Fibroblast of lung (primary cell): Measurements from ENCODE around the gene KIAA1217.

Experiments used
- EZH2 ChIP-seq: IDR thresholded peaks from 2 replicates; pipeline ENCODE4 v1.5.1; 2012; ENCODE audit warnings: low read length, control low read depth, mild to moderate bottlenecking; ENCODE audit errors: missing control alignments
- TF ChIP-seq, protein P1 (sequence below), 2 donors: IDR thresholded peaks in 1 of 2; conservative IDR thresholded peaks in 1 of 2; 1 replicate in 1 of 2; 2 replicates in 1 of 2; pipeline ENCODE4 v1.5.1; 2011 to 2012; ENCODE audit warnings: low read length in 2 of 2, control low read depth in 1 of 2, inconsistent platforms in 1 of 2, low read depth in 1 of 2, mild to moderate bottlenecking in 1 of 2

DNA sequence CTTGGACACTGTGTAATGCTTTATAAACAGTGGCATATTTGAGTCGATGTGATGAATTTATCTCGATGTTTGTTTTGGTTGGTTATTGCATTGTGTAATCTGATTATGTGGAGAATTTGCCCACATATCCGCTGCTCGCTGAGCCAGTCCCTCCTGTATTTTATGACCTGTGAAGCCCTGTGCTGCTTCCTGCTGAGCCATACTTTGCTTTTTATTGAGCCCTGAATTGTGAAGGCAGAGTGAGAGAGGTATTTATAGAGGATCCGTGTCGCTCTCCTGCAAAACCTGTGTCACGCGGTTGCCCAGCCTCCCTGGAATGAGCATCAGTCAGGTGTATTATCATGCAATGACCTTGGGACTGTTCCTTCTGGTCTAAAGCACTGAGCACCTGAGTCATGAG lies 261.1 kb downstream of the KIAA1217 start:
- TF ChIP-seq, protein P1, sequence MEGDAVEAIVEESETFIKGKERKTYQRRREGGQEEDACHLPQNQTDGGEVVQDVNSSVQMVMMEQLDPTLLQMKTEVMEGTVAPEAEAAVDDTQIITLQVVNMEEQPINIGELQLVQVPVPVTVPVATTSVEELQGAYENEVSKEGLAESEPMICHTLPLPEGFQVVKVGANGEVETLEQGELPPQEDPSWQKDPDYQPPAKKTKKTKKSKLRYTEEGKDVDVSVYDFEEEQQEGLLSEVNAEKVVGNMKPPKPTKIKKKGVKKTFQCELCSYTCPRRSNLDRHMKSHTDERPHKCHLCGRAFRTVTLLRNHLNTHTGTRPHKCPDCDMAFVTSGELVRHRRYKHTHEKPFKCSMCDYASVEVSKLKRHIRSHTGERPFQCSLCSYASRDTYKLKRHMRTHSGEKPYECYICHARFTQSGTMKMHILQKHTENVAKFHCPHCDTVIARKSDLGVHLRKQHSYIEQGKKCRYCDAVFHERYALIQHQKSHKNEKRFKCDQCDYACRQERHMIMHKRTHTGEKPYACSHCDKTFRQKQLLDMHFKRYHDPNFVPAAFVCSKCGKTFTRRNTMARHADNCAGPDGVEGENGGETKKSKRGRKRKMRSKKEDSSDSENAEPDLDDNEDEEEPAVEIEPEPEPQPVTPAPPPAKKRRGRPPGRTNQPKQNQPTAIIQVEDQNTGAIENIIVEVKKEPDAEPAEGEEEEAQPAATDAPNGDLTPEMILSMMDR (conservative IDR thresholded peaks at IDR 0.05 in 1 of 2, IDR thresholded peaks at IDR 0.05 in 1 of 2; ENCODE audit: low read depth in 1 of 2, low read length in 2 of 2) = no peak
- no peak for TF ChIP-seq EZH2
